GM19238 (cell line): Measurements from ENCODE around the gene BORCS5.

Experiments used
- DNase-seq: peaks from one replicate; pipeline ENCODE4 v3.0.0; 2011; ENCODE audit warnings: low spot score; ENCODE audit not compliant: insufficient read length

Gene BORCS5

DNA sequence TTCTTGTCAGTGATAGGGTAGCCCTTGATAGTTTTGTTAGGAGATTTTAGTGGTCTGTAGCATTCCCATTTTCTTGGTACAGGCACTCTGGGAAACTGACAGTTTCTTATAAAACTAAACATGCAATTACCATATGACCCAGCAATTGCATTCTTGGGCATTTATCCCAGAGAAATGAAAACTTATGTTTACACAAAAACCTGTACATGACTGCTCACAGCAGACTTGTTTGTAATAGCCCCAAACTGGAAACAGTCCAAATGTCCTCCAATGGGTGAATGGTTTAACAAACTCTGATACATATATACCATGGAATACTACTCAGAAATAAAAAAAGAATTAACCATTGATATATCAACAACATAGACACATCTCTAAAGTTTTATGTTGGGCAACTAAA, 75.5 kb downstream of the BORCS5 start:
- DNase-seq, result no peak

DNA sequence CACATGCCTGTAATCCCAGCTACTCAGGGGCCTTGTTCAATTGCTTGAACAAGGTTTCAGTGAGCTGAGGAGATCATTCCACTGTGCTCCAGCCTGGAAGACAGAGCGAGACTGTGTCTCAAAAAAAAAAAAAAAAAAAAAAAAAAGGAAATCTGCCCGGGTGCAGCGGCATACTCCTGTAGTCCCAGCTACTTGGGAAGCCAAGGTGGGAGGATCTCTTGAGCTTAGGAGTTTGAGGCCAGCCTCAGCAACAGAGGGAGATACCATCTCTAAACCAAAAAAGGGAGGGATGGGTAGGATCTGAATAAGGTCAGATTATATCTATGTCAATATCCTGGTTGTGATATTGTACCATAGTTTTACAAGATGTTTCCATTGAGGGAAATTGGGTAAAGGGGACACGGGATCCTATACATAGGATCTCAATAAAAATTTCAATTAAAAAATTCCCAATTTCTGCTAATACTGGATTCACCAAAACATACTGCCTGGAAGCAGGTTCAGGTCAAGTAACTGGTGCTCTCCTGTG, 76.4 kb downstream of the BORCS5 start:
- DNase-seq, result no peak

DNA sequence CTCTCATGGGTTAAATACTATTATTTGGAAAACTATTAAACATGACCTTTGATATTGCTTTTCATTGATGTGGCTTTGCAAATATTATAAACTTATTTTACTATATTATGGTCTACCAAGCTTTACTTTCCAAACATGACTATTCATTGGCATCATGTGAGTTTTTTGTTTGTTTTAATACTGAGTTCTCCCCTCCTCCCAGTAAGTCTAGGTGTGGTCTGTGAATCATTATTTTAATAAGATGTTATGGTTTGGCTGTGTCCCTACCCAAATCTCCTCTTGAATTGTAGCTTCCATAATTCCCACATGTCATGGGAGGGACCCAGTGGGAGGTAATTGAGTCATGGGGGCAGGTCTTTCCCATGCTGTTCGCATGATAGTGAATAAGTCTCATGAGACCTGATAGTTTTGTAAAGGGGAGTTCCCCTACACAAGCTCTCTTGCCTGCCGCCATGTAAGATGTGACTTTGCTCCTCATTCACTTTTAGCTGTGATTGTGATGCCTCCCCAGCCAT, 80.0 kb downstream of the BORCS5 start:
- no peak for DNase-seq

DNA sequence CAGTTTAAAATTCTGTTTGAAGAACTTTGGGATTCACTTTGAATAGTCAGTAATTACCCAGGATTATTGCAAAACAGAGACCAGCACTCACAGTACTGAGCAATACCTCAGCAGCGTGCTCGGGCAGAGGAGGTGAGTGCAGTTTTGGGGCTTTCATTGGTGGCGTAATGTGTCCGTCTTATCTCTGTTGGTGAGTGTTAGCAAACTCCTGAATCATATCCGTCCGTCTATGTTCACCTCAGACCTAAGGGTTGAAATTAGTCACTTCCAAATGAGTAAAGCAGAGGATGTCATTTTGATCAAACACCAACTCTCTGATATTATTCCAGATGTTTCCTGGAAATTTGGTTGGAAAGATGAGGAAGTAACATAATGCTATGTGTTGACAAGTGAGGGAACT, 82.8 kb downstream of the BORCS5 start:
- no peak for DNase-seq

DNA sequence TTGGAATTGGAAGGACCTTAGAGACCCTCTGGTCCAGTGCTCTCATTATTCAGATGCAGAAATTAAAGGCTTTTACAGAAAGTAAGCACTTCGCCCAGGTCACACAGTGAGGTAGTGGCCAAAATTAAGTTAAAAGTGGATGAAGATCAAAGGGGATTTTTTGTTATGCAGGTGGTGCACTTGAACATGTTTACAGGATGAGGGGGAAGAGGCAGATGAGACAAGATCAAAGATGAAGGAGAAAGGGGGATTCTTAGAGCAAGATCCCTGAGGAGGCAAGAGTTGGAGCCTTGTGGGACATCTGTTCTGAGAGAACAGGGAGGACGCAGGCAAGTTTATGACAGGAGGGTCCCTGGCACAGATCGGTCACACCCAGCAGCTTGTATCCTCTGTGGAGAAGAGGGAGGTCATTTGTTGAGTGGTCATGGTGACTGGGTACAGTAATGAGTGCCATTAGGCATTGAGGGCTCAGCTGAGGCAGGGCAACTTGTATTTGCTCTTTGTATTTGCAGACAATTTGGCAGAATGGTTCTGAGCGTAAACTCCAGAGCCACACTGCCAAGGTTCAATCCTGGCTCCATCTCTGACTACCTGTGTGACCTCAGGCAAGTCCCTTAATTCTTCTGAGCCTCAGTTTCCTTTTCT, 84.0 kb downstream of the BORCS5 start:
- no peak for DNase-seq

DNA sequence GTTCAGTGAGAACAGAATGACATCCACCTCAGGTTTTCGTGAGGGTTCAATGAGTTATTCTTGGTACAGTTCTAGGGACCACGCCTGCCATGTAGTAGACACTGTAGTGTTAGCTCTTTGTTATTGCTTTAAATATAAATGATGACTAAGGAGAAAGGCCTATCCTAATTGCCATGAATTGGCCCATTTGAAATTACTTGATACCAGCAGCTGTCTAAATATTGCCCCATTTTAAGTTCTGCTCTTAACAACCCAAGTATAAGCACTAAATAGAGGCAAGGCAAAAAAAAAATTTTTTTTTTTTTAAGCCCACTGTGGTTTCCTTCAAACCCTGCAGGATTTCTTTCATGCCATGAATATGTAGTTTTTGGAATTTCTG, 84.5 kb downstream of the BORCS5 start:
- DNase-seq, result no peak

DNA sequence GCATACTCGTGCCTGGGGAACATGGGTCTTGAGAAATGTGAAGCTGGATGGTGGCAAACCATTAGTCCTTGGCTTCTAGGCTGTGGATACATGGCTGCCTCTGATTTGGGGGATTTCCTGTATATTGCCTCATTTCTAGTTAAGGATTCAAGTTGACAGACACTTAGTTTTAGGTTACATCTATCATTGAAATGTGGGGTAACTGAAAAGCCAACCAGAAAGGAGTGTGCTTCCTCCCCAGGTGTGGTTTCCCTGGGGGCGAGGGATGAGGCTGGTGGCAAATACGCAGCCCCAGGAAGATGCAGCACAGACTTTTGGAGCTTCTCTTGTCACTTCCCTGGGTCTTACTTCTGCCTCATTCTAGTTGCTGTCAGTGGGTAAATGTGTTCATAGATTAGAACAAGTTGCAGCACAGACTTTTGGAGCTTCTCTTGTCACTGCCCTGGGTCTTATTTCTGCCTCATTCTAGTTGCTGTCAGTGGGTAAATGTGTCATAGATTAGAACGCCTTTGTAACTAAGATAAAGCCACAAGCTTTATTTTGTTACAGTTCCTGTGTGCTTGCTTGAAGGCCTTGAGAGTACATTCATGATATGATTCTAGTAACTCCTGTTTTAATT, 85.1 kb downstream of the BORCS5 start:
- no peak for DNase-seq

DNA sequence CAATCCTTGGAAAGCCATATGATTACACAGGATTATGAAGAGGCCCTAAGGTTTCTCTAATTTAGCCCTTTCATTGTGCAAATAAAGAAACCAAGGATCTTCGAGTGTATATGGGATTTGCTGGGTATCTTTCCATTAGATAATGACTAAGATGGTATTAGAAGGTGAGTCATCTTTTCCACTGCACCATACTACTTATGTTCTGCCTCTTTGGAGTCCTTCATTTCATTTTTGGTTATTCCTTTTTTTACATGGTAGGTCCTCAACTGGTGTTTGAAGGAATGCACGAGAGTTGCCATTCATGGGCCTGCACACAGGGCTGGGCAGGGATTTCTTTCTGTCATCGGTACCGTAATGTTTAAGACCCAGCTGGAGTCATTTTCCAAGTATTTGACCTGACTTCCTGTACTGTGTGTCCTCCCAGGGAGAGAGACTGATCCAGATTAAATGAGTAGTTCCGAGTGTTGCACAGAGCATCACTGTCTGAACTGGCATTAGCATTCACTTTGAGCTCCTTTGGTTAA, 85.7 kb downstream of the BORCS5 start:
- no peak for DNase-seq

DNA sequence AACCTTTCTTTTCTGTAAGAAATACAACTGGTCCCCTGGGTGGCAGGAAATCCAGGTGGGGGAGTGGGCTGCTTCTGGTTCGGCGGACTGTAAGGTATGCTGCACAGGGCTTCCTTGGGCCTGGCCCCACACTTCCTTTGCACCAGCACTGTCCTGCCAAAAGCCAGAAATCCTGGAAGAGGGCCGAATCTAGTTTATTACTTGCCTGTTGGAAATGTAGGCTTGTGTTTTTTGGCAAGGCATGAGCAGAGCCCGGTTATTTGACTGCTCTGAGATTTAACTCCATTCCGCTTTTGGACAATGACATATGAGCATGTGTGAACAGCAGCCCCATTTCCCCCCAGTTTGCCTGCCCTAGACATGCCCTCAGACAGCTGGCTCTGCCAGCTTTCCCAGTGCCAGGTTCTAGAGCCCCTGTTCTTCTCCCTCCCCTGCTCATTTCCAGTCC, 86.6 kb downstream of the BORCS5 start:
- no peak for DNase-seq

DNA sequence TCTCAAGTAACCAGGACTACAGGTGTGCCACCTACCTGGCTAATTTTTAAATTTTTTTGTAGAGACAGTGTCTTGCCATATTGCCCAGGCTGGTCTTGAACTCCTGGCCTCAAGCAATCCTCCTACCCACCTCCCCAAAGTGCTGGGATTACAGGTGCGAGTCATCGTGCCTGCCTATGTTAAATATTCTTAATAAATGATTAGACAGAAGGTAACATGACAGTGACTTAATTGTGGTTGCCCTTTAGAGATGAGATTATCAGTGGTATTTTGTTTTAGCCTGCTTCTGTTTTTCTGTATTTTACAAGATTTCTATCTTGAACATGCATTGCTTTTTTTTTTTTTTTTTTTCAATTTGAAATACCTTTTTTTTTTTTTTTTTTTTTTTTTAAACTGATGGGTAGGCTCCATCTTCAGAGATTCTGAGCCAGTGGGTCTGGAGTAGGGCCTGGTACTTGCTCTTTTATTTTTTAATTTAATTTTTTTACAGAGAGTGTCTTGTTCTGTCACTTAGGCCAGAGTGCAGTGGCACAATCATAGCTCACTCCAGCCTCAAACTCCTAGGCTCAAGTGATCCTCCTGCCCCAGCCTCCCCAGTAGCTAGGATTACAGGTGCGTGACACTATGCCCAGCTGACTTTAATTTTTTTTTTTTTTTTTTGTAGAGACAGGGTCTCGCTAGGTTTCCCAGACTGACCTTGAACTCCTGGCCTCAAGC, 88.4 kb downstream of the BORCS5 start:
- no peak for DNase-seq

DNA sequence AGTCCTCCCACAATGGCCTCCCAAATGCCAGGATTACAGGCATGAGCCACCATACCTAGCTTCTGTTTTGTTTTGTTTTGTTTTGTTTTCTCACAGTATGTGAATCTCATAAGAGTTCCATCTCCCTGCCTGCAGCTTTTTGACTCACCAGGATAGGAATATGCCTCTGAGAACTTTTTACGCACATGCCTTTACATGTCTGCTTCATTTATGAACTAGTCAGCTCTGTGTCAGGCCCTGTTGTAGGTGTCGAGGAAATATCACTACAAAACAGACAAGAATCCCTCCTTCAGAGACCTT, 89.0 kb downstream of the BORCS5 start:
- DNase-seq, result no peak

DNA sequence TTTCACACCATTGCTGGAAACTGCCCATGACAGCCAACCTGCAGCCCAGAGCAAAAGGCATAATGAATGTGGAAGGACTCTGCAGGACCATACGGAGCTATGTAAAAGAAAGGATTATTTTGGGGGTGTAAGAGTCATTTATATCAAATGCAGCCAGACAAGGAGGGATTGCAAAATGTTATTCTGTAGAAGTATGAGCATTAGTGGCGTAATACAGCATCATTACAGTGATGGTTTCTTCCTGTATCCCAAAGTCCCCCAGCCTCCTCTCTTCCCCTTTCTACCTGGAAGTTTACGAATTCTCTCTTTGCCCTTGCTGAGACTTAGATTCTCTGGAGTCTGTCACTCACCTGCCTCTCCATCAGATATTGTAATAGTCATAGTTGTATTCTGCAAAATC, 89.9 kb downstream of the BORCS5 start:
- DNase-seq, result no peak

DNA sequence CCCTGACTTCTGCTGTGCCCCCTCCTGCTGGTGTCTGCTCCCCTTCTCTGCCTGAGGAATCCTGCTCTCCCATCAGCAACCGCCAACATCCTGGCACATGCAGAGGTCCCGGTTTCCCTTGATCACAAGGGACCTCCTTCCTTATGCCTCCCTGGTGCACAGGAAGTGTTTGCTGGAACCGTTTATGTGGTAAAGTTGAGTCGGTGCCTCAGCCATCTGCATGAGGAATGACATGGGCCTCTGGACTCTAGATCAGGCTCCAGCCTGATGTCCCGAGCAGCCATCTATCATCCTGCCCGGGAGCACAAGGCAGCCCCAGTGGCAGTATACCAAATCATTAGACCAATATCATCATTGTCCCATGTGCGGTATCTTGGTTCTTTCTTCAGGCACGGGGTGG, 90.4 kb downstream of the BORCS5 start:
- no peak for DNase-seq

DNA sequence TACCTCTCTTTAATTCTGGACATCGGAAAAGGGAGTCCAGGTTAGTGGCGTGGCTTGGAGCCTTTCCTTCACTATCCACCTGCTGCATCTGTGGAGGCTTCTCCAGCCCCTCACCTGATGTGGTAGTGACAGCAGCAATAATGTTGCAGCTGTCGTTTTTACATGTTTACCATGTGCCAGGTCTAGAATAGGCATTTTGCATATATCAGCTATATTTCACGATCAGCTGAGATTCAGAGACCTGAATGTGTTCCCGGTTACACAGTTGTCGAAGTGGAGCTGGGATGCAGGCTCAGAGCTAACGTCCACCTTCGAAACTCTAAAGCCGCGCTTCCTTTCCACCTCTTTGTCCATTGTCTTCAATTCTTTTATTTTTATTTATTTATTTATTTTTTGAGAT, 91.0 kb downstream of the BORCS5 start:
- DNase-seq, result no peak

DNA sequence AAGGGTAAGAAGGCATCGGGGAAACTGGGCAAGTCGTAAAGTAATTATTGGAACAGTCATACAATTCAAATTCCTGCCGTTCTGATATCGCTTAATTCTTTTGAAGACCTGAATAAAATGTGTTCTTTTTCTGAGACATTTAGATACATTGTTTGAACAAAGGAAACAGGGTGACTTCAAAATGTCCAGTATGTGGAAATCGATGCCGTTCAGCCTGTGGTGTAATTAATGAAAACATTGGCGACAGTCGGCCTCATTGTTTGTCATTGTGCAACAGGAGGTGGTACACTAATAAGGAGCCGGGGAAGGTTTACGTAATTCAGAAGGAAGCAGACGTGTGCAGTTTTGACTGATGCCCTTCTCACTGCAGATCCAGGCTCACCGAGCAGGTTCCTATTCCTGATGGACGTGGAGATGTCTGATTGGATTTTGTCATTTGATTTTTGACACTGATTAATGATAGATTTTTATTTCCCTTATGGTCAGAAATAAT, 92.7 kb downstream of the BORCS5 start:
- no peak for DNase-seq

DNA sequence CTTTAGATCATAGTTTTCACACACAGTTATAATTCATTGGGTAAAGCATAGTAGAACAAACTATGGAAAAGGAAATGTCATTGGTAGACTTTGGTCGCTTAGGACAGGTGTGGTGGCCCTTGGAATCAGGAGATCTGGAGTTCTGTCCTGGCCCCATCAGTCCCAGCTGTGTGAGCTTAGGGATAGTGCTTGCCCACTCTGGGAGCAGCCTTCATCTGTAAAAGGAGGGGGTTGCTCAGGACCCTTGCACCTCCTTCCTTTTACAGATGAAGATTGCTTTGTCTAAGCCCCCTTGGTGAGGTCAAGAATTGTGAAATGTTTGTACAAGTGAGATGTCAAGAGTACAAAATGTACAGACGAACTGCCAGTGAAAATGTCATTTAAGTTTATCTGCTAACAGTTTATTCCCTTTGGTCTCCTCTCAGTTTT, 93.2 kb downstream of the BORCS5 start:
- DNase-seq, result no peak

DNA sequence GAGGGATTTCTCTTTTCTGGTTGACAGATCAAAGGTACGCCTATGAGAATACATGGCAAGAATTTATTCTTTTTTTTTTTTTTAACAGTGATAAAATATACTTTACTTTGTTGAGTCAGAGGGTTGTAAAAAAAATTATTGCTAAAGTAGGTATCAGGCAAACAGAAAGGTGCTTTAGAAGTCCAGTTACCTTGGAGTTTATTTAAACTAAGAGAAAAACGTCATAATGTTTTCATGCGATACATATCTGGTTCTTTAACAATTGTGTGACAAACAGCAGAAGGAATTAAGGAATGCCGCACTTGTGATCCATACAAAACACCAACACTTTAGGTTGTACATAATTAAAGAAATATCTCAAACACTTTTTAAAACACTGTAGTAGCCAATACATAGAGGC, 94.2 kb downstream of the BORCS5 start:
- no peak for DNase-seq

DNA sequence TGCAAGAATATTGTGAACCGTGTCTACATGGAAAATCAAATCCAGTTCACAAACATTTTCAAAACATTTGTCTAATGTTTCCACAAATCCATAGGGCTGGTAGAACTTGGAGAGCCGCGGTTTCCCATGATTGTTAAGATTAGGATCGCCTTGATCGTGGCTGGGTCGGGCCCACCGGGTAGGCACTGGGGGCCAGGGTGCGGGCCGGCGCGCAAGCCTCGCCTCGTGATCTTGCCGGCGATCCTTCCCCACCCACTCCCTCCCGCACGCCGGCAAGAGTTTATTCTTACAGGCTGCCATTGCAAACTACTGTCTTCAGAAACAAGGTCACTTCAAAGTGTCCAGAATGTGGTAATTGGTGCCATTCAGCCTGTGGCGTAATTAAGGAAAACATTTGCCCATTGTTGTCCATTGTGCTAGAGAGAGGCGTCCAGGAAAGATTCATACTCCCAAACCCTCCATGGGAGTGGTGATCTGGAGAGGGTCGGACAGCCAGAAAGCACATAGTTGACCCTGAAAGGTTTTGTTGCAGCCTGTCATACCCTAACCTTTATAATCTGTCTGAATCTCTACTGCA, 95.5 kb downstream of the BORCS5 start:
- no peak for DNase-seq

DNA sequence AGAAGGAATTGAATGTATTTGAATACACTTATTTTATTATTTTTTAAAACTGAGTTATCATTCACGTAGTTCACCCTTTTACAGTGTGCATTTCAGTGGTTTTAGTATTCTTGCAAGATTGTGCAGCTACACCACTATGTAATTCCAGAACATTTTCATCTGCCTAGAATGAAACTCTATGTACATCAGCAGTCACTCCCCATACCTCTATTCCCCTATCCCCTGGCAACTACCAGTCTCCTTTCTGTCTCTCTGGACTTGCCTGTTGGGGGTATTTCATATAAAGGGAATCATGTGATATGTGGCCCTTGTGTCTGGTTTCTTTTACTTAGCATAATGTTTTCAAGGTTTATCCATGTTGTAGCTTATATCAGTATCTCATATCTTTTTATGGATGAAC, 96.8 kb downstream of the BORCS5 start:
- no peak for DNase-seq

DNA sequence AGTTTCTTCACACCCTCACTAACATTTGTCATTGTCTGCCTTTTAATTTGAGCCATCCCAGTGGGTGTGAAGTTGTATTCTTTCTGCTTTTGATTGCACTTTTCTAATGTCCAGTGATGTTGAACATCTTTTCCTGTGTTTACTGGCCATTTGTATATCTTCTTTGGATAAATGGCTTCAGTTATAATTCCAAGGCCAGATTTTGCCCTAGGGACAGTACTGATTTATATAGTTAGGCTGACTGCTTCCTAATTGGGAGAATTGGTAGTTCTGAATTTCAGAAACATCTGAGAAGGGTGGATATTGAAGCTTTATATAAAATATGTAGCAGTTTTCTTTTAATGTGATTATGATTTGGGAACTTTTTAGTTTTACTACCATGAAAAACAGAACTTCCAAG, 97.4 kb downstream of the BORCS5 start:
- DNase-seq, result no peak

DNA sequence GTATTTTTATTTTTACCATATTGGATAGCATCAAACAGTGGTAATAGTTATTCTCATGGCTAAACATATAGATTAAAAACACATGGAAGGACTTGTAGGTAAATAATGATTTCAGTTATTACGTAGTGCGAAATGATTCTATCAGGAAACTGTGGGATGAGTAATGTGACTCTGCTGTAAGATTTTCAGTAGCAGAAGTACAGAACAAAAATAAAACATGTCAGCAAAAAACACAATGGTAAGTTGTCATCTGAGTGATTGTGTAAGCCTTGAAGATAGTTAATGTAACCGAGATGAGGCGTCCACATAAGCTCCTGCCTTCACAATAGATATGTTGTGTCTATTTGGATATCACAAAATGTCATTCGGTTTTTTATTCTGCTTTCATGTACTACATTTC, 99.8 kb downstream of the BORCS5 start:
- DNase-seq, result no peak
